HEK293 (cell line): ENCODE results near the gene ZFR.

ENCODE experiments used
- CTCF ChIA-PET: fragments of 350-600 bp; formaldehyde crosslinking; extraction: SDS; loops from one replicate; lab custom pipeline; 2021; ENCODE audit warnings: antibody characterized with exemption; lab: Yijun Ruan, JAX
- POLR2A ChIA-PET: fragments of 300-600 bp; formaldehyde crosslinking; extraction: SDS; loops from one replicate; lab custom pipeline; 2020; ENCODE audit warnings: antibody characterized with exemption, inconsistent platforms; lab: Yijun Ruan, JAX
- H3K27ac ChIP-seq: fragments of 200-500 bp; sonication (Bioruptor generic); 2 replicates; pipeline ENCODE4 v1.5.1; 2014; ENCODE audit warnings: low read depth, low read length, control low read depth, inconsistent platforms; ENCODE audit errors: extremely low read depth
- H3K36me3 ChIP-seq, 2 experiments: fragments of 200-500 bp in 1 of 2; sonication (Bioruptor generic) in 1 of 2; 1 replicate in 1 of 2; 2 replicates in 1 of 2; pipeline ENCODE4 v1.5.1; 2014 to 2017; ENCODE audit warnings: inconsistent platforms in 2 of 2, low read length in 2 of 2; ENCODE audit not compliant: control insufficient read depth in 2 of 2, insufficient read depth in 1 of 2
- H3K4me1 ChIP-seq: fragments of 200-500 bp; sonication (Bioruptor generic); 2 replicates; pipeline ENCODE4 v1.5.1; 2014; ENCODE audit warnings: mild to moderate bottlenecking, low read length, inconsistent platforms; ENCODE audit not compliant: control insufficient read depth, insufficient read depth
- H3K4me3 ChIP-seq: 2 replicates; pipeline ENCODE4 v1.5.1; 2011; ENCODE audit warnings: low read depth, mild to moderate bottlenecking, control low read depth, low read length, moderate library complexity
- H3K9me3 ChIP-seq: fragments of 200-500 bp; sonication (Bioruptor generic); 2 replicates; pipeline ENCODE4 v1.5.1; 2014; ENCODE audit warnings: low read depth, low read length, inconsistent platforms; ENCODE audit not compliant: control insufficient read depth, insufficient read depth
- PRDM10 ChIP-seq: fragments of 450-650 bp; formaldehyde crosslinking; IDR thresholded peaks from 2 replicates; pipeline ENCODE4 v1.5.1; 2016; ENCODE audit warnings: missing biosample characterization, missing genetic modification characterization
- PRDM4 ChIP-seq: fragments of 450-650 bp; formaldehyde crosslinking; IDR thresholded peaks from 2 replicates; pipeline ENCODE4 v1.5.1; 2017; ENCODE audit warnings: missing biosample characterization, missing genetic modification characterization
- SCRT1 ChIP-seq: fragments of 450-650 bp; formaldehyde crosslinking; IDR thresholded peaks from 2 replicates; pipeline ENCODE4 v1.5.1; 2016; ENCODE audit warnings: missing biosample characterization, missing genetic modification characterization, borderline replicate concordance
- SP7 ChIP-seq: fragments of 450-650 bp; formaldehyde crosslinking; IDR thresholded peaks from 2 replicates; pipeline ENCODE4 v1.5.1; 2016; ENCODE audit warnings: missing biosample characterization, missing genetic modification characterization
- ZBTB11 ChIP-seq: fragments of 450-650 bp; formaldehyde crosslinking; conservative IDR thresholded peaks from 2 replicates; pipeline ENCODE4 v1.5.1; 2016; ENCODE audit warnings: low read depth, missing biosample characterization, missing genetic modification characterization
- ZBTB20 ChIP-seq: fragments of 450-650 bp; formaldehyde crosslinking; IDR thresholded peaks from 2 replicates; pipeline ENCODE4 v1.5.1; 2016; ENCODE audit warnings: missing biosample characterization, missing genetic modification characterization
- ZNF114 ChIP-seq: fragments of 450-650 bp; formaldehyde crosslinking; IDR thresholded peaks from 2 replicates; pipeline ENCODE4 v1.5.0; 2017; ENCODE audit warnings: missing biosample characterization, missing genetic modification characterization
- ZNF121 ChIP-seq: fragments of 450-650 bp; formaldehyde crosslinking; IDR thresholded peaks from 2 replicates; pipeline ENCODE4 v1.5.1; 2016; ENCODE audit warnings: missing biosample characterization, missing genetic modification characterization
- ZNF148 ChIP-seq: fragments of 450-650 bp; formaldehyde crosslinking; IDR thresholded peaks from 2 replicates; pipeline ENCODE4 v1.5.0; 2017; ENCODE audit warnings: missing biosample characterization, missing genetic modification characterization, borderline replicate concordance
- ZNF155 ChIP-seq: fragments of 450-650 bp; formaldehyde crosslinking; IDR thresholded peaks from 2 replicates; pipeline ENCODE4 v1.5.1; 2016; ENCODE audit warnings: missing biosample characterization, missing genetic modification characterization
- ZNF184 ChIP-seq: fragments of 450-650 bp; IDR thresholded peaks from 2 replicates; pipeline ENCODE4 v1.5.1; 2018; ENCODE audit warnings: missing biosample characterization, mild to moderate bottlenecking, missing genetic modification characterization
- ZNF202 ChIP-seq: fragments of 450-650 bp; formaldehyde crosslinking; IDR thresholded peaks from 2 replicates; pipeline ENCODE4 v1.5.1; 2016; ENCODE audit warnings: missing biosample characterization, missing genetic modification characterization, borderline replicate concordance
- ZNF280C ChIP-seq: fragments of 450-650 bp; formaldehyde crosslinking; IDR thresholded peaks from 2 replicates; pipeline ENCODE4 v1.5.1; 2016; ENCODE audit warnings: missing biosample characterization, missing genetic modification characterization
- ZNF324 ChIP-seq: fragments of 450-650 bp; formaldehyde crosslinking; IDR thresholded peaks from 2 replicates; pipeline ENCODE4 v1.5.1; 2016; ENCODE audit warnings: missing biosample characterization, missing genetic modification characterization
- ZNF394 ChIP-seq: fragments of 450-650 bp; formaldehyde crosslinking; IDR thresholded peaks from 2 replicates; pipeline ENCODE4 v1.5.1; 2016; ENCODE audit warnings: missing biosample characterization, missing genetic modification characterization, mild to moderate bottlenecking, moderate library complexity, borderline replicate concordance
- ZNF423 ChIP-seq: fragments of 450-650 bp; formaldehyde crosslinking; IDR thresholded peaks from 2 replicates; pipeline ENCODE4 v1.5.1; 2016; ENCODE audit warnings: missing biosample characterization, missing genetic modification characterization
- ZNF560 ChIP-seq: fragments of 450-650 bp; formaldehyde crosslinking; IDR thresholded peaks from 2 replicates; pipeline ENCODE4 v1.5.1; 2017; ENCODE audit warnings: missing biosample characterization, missing genetic modification characterization, borderline replicate concordance
- ZNF580 ChIP-seq: fragments of 450-650 bp; formaldehyde crosslinking; IDR thresholded peaks from 2 replicates; pipeline ENCODE4 v1.5.1; 2016; ENCODE audit warnings: missing biosample characterization, missing genetic modification characterization
- ZNF600 ChIP-seq: fragments of 450-650 bp; formaldehyde crosslinking; IDR thresholded peaks from 2 replicates; pipeline ENCODE4 v1.5.1; 2016; ENCODE audit warnings: missing biosample characterization, missing genetic modification characterization

The ZFR gene

GRCh38 chr5:32312595-32313332 lies 131.8 kb downstream of the ZFR start, which contains the start of gene MTMR12 (continued):
- no peak for TF ChIP-seq PRDM4 (tag by site-specific recombination)
- no peak for TF ChIP-seq ZNF280C (tag by site-specific recombination)

GRCh38 chr5:32312197-32312594 lies 132.3 kb downstream of the ZFR start:
- Histone ChIP-seq H3K27ac (peak overlapping the region; percentile 80), H3K4me3 (peak overlapping the region; percentile 94), H3K36me3 (no peaks in the 10 kb centered on the region), H3K4me1 (peaks cover 8% of the 10 kb centered on the region; the same call in 1 of the 2 replicates), H3K9me3 (no peaks in the 10 kb centered on the region)
- ChIA-PET POLR2A (interaction anchor here (2.4 kb wide), 1 partner anchor 139 kb away, joined by 11 read pairs; the partner anchor contains the start of gene GOLPH3), CTCF (interaction anchor here (0.7 kb wide), 1 partner anchor 72 kb away, joined by 4 read pairs; no protein-coding TSS in a partner anchor)
- TF ChIP-seq ZBTB20 (tag by site-specific recombination) (peak; percentile 82; the same call in 1 of the 2 replicates), ZNF121 (tag by site-specific recombination) (no peak), ZNF560 (tag by site-specific recombination) (0 out of 2 replicates have a peak, but pooled peaks have one; percentile 7), ZBTB11 (tag by site-specific recombination) (peak; percentile 29; the same call in 1 of the 2 replicates), SP7 (tag by site-specific recombination) (no peak; the same call in 1 of the 2 replicates), ZNF394 (tag by site-specific recombination) (no peak; the same call in 1 of the 2 replicates), ZNF155 (no peak), ZNF580 (peak; percentile 44; the same call in 1 of the 2 replicates), ZNF148 (tag by site-specific recombination) (no peak), ZNF202 (tag by site-specific recombination) (no peak), ZNF423 (tag by site-specific recombination) (peak; percentile 66), ZNF324 (tag by site-specific recombination) (peak; percentile 47; the same call in 1 of the 2 replicates), ZNF184 (tag by site-specific recombination) (no peak), PRDM10 (0 out of 2 replicates have a peak, but pooled peaks have one; percentile 9), ZNF114 (no peak), SCRT1 (tag by site-specific recombination) (no peak), ZNF600 (tag by site-specific recombination) (peak; percentile 86)
